Skeletal muscle satellite cell (primary cell): Measurements from ENCODE around the gene ENKD1.
"Not testable (repeated sequence)": the region's sequence is repeated elsewhere in the genome, so short reads cannot be mapped to it uniquely, and the experiment has no call there.

Source experiments
- H3K27me3 ChIP-seq: 2 replicates; pipeline ENCODE4 v1.7.0; 2013; ENCODE audit warnings: low read length; ENCODE audit not compliant: control insufficient read depth, insufficient read depth
- H3K36me3 ChIP-seq: 2 replicates; pipeline ENCODE4 v1.7.0; 2013; ENCODE audit warnings: mild to moderate bottlenecking, control low read depth, low read length; ENCODE audit not compliant: insufficient read depth
- H3K4me1 ChIP-seq: 2 replicates; pipeline ENCODE4 v1.7.0; 2013; ENCODE audit warnings: low read length; ENCODE audit not compliant: control insufficient read depth, insufficient read depth
- H3K4me2 ChIP-seq: 2 replicates; pipeline ENCODE4 v1.7.0; 2013; ENCODE audit warnings: mild to moderate bottlenecking, low read length
- H3K4me3 ChIP-seq: 2 replicates; pipeline ENCODE4 v1.7.0; 2013; ENCODE audit warnings: low read length
- H3K9ac ChIP-seq: 2 replicates; pipeline ENCODE4 v1.7.0; 2013; ENCODE audit warnings: mild to moderate bottlenecking, low read depth, low read length, moderate library complexity
- H3K9me3 ChIP-seq: replicated peaks from 2 replicates; pipeline ENCODE4 v1.7.0; 2013; ENCODE audit warnings: mild to moderate bottlenecking, control low read depth, low read length

Gene ENKD1

DNA sequence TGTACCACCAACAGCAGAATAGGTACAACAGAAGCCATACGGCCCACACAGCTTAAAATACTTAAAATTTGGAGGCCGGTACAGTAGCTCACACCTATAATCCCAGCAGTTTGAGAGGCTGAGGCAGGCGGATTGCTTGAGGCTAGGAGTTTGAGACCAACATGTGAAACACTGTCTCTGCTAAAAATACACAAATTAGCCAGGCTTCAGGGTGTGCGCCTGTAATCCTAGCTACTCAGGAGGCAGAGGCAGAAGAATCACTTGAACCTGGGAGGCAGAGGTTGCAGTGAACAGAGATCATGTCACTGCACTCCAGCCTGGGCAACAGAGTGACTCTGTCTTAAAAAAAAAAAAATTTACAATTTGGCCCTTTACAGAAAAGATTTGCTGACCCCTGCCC is 35.6 kb upstream of the ENKD1 start:
- Histone ChIP-seq H3K4me2 (no peak overlapping the region), H3K27me3 (no peaks in the 10 kb centered on the region), H3K4me1 (no peaks in the 10 kb centered on the region), H3K9me3 (no peaks in the 10 kb centered on the region), H3K9ac (no peak overlapping the region), H3K36me3 (peaks cover 5% of the 10 kb centered on the region), H3K4me3 (no peak overlapping the region)

DNA sequence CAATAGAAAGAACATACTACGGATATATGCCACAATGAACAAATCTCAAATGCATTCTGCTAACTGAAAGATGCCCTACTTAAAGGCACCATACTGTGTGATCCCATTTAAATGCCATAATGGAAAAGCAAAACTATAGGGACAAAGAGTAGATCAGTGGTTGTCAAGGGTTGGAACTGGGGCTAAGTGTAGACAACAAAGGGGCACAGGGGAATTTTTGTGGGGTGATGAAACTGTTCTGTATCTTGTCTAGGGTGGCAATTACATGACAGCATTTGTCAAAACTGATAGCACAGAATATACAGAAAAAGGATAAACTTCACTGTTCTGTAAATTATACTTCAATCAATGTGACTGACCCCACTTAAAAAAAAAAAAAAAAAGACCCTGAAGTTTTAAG is 34.9 kb upstream of the ENKD1 start:
- H3K9ac ChIP-seq: no peak overlapping the region
- H3K36me3 ChIP-seq: peaks cover 5% of the 10 kb centered on the region
- H3K9me3 ChIP-seq: no peaks in the 10 kb centered on the region
- no peaks in the 10 kb centered on the region for H3K4me1 ChIP-seq
- no peak overlapping the region for H3K4me2 ChIP-seq
- H3K4me3 ChIP-seq: no peak overlapping the region
- H3K27me3 ChIP-seq: no peaks in the 10 kb centered on the region

DNA sequence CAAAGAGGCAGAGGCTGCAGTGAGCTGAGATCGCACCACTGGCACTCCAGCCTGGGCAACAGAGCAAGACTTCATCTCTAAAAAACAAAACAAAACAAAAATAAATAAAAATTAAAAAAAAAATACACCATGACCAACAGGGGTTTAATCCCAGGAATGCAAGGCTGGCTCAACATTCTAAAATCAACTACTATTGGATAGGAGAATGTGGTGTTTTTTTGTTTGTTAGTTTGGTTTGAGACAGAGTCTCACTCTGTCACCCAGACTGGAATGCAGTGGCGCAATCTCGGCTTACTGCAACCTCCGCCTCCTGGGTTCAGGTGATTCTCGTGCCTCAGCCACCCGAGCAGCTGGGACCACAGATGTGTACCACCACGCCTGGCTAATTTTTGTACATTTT is 32.7 kb upstream of the ENKD1 start:
- Histone ChIP-seq H3K4me2 (no peak overlapping the region), H3K27me3 (no peaks in the 10 kb centered on the region), H3K4me1 (no peaks in the 10 kb centered on the region), H3K9ac (no peak overlapping the region), H3K36me3 (peaks cover 5% of the 10 kb centered on the region), H3K9me3 (no peaks in the 10 kb centered on the region), H3K4me3 (no peak overlapping the region)

DNA sequence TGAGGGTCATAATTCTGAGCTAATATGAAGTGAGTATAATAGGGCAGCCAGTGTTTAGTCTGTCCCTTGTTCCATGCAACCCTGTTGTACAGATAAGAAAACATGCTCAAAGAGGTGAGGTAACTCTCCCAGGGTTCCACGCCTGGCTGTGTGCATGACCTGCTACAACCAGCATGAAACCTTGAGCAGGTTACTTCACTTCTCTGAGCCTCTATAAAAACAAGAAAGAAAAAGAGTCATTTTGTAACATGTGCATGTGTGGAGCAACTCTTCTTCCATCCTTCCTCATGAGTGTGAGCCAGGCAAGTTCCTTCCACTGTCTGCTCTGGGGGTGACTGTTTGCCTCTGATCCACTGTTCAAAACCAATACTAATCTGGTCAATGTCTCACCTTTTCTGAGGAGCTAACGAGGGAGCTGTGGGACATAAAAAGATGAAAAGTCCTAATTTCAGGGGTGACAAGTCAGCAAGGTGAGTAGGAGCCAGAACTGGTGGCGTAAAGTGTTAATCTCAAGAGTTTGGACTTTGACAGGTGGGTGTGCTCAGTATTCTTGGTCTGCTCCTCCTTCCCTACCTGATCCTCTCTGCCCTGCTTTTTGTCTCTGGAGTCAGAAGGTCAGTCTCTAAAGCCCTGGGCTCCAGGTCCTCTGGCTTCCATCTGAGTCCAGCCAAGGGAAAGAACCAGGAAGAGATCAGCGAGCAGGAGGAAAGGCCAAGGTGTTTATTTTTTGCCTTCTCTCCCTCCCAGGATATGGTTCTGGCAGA is 31.1 kb upstream of the ENKD1 start:
- Histone ChIP-seq H3K36me3 (peaks cover 5% of the 10 kb centered on the region), H3K4me1 (no peaks in the 10 kb centered on the region), H3K4me2 (no peak overlapping the region), H3K9me3 (no peaks in the 10 kb centered on the region), H3K9ac (no peak overlapping the region), H3K4me3 (no peak overlapping the region), H3K27me3 (no peaks in the 10 kb centered on the region)

DNA sequence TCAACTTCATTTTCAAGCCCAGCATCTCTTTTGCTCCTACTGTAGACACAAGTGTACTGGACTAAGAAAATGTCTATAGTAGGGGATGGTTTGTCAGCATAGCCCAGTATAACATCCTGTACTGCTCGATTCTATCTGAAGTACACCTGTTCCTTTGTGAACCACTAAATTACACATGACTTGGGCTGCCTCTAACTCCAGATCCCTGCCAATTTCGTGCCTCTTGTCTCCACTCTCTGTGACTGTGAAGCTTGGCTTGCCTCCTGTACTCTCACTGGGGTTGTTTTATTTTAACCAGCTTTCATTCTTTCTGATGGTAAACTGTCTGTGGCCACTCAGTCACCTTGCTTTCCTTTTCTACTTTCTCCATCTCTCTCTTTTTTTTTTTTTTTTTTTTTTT is 28.1 kb upstream of the ENKD1 start:
- H3K4me3 ChIP-seq: no peak overlapping the region
- no peak overlapping the region for H3K4me2 ChIP-seq
- H3K4me1 ChIP-seq: no peaks in the 10 kb centered on the region
- H3K9me3 ChIP-seq: no peaks in the 10 kb centered on the region
- H3K27me3 ChIP-seq: no peaks in the 10 kb centered on the region
- no peak overlapping the region for H3K9ac ChIP-seq
- peaks cover 5% of the 10 kb centered on the region for H3K36me3 ChIP-seq

DNA sequence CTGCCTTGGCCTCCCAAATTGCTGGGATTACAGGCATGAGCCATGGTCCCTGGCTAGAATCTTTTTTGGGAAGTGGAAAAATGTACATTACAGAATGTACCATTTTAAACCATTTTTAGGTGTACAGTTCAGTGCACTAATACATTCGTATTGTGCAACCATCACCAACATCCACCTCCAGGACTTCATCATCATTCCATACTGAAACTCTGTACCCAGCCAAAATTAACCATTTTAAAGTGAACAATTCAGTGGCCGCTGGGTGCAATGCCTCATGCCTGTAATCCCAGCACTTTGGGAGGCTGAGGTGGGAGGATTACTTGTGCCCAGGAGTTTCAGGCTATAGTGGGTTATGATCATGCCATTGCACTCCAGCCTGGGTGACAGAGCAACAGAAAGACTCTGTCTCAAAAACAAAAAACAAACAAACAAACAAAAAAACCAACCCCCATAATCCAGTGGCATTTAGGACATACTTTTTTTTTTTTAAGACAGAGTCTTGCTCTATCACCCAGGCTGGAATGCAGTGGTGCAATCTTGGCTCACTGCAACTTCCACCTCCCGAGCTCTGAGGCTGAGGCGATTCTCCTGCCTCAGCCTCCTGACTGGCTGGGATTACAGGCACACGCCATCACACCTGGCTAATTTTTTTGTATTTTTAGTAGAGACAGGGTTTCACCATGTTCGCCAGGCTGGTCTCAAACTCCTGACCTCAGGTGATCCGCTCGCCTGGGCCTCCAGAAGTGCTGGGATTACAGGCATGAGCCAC is 27.2 kb upstream of the ENKD1 start:
- not testable (repeated sequence) for H3K36me3 ChIP-seq, H3K27me3 ChIP-seq, H3K4me2 ChIP-seq, H3K4me3 ChIP-seq, H3K4me1 ChIP-seq, H3K9ac ChIP-seq, H3K9me3 ChIP-seq

DNA sequence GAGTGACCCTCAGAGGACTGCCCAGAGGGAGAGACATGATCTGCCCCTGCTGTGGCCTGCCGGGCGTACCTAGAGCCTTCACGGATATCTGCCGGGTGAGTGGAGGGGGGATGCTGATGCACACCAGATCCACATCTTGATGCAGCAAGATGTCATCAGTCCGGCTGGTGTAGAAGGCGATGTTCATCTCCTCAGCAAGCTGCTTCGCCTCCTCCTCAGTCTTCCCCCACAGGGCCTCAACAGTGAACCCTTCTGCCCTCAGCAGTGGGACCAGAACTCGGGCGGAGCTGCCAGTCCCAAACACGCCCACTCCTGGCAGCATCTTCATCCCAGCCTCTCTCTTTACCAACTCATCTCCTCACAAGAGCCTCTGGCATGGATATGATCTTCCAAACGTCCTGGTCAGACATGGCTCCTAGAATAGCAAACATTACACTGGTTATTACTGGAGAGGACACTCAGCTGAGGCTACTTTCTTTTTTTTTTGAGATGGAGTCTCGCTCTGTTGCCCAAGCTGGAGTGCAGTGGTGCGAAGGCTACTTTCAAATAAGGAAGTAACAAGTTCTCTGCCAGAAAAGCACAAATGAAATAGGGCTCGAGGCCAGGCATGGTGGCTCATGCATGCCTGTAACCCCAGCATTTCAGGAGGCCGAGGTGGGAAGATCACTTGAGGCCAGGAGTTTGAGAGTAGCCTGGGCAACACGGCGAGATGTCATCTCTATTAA is 19.0 kb upstream of the ENKD1 start:
- Histone ChIP-seq H3K27me3 (no peaks in the 10 kb centered on the region), H3K9ac (no peak overlapping the region)

DNA sequence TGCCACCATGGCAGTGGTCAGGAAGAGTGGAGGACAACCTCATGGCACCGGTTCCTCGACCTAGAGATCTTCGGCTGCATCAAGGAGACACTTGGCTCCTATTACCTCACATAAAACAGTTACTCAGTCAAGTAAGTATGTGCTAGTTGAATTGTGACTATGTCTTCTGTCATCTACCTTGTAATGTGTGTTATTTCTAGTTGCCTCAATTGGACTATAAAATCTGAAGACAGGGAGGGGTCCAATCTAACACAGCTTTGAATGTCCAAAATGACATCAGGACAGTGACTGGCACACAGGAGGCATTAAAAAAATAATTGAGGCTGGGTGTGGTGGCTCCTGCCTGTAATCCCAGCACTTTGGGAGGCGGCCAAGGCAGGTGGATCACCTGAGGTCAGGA is 17.2 kb upstream of the ENKD1 start:
- Histone ChIP-seq H3K36me3 (peaks cover 21% of the 10 kb centered on the region), H3K9me3 (no peaks in the 10 kb centered on the region), H3K4me1 (no peaks in the 10 kb centered on the region), H3K27me3 (no peaks in the 10 kb centered on the region), H3K9ac (no peak overlapping the region), H3K4me2 (no peak overlapping the region), H3K4me3 (no peak overlapping the region)

More for the DNA sequence above, 19.0 kb upstream of the ENKD1 start:
- Histone ChIP-seq H3K4me3 (no peak overlapping the region), H3K36me3 (peaks cover 21% of the 10 kb centered on the region), H3K4me2 (no peak overlapping the region), H3K4me1 (no peaks in the 10 kb centered on the region), H3K9me3 (no peaks in the 10 kb centered on the region)

DNA sequence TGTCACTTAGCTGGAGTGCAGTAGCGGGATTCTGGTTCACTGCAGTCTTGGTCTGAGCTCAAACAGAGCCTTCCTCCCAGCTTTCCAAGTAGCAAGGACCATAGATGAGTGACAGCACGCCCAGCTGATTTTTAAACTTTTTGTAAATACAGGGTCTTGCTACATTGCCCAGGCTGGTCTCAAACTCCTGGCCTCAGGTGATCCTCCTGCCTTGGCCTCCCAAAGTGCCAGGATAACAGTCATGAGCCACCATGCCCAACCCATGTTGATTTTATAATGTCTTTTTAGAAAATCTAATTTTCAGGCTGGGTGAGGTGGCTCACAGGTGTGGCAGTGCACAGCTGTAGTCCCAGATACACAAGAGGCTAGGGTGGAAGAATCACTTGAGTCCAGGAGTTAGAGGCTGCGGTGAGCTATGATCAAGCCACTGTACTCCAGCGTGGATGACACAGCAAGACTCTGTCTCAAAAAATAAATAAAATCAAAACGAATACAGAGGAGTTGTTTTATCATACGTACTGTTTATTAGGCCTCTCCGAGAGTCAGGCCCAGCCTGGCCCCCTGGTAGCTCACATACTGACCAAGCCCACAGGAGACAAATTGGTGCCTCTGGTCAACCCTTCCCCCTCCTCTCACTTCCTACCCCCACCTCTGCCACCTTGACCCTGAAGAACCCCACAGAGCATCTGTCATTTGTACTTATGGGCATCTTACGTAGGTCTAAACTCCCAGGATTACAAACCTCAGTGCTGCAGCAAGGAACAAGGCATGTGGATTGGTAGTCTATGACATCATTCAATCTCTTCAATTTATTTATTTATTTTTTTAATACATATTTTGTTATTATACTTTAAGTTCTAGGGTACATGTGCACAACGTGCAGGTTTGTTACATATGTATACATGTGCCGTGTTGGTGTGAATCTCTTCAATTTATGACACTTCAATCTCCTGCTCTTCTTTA is 13.7 kb upstream of the ENKD1 start:
- H3K4me1 ChIP-seq: no peaks in the 10 kb centered on the region

DNA sequence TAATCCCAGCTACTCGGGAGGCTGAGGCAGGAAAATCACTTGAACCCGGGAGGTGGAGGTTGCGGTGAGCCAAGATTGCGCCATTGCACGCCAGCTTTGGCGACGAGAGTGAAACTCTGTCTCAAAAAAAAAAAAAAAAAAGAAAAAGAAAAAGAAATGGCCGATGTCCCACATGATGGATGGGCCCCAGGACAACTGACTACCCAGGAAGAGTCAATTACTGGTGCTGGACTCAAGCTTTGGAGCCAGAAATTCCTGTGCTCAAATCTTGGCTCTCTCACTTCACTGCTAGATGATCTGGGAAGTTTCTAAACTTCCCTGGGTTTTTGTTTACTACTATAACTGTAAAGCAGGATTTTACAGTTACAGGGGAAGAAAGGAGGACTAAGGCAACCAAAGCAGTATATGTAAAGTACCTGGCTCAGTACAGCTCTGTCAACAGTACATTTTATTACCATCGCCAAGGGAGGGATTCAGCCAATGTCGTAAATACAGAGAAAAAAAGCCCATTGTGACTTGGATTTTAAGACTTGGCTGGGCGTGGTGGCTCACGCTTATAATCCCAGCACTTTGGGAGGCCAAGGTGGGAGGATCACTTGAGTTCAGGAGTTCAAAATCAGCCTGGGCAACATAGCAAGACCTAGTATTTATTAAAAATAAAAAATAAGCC is 11.9 kb upstream of the ENKD1 start:
- peaks cover 7% of the 10 kb centered on the region for H3K4me1 ChIP-seq
- no peak overlapping the region for H3K4me2 ChIP-seq
- H3K9ac ChIP-seq: no peak overlapping the region
- peaks cover 14% of the 10 kb centered on the region for H3K36me3 ChIP-seq
- no peaks in the 10 kb centered on the region for H3K9me3 ChIP-seq
- H3K4me3 ChIP-seq: no peak overlapping the region
- no peaks in the 10 kb centered on the region for H3K27me3 ChIP-seq

More for the DNA sequence above, 13.7 kb upstream of the ENKD1 start:
- Histone ChIP-seq H3K9ac (no peak overlapping the region), H3K4me2 (no peak overlapping the region), H3K9me3 (no peaks in the 10 kb centered on the region), H3K4me3 (no peak overlapping the region), H3K36me3 (peaks cover 21% of the 10 kb centered on the region), H3K27me3 (no peaks in the 10 kb centered on the region)
